Chondrocyte (in vitro differentiated cells): ENCODE results near the gene PDGFA. TPM values are rescaled to one million over a fixed set of nuclear protein-coding genes. Genes with fewer than 3 reads are reported as not detected.
"Not testable (repeated sequence)": the region's sequence is repeated elsewhere in the genome, so short reads cannot be mapped to it uniquely, and the experiment has no call there.

ENCODE experiments used
- DNase-seq: peaks from one replicate; pipeline ENCODE4 v3.0.0; 2021; ENCODE audit warnings: mixed read lengths, low spot score
- H3K27ac Mint-ChIP-seq: one replicate; pipeline ENCODE4 v1.8.0; 2021; ENCODE audit warnings: mild to moderate bottlenecking, moderate library complexity, mixed read lengths; ENCODE audit not compliant: unreplicated experiment
- H3K27me3 Mint-ChIP-seq: 2 replicates; pipeline ENCODE4 v1.8.0; 2021; ENCODE audit warnings: low read depth, mixed read lengths
- H3K36me3 Mint-ChIP-seq: 2 replicates; pipeline ENCODE4 v1.8.0; 2021; ENCODE audit warnings: low read depth, mixed read lengths
- H3K4me1 Mint-ChIP-seq: 2 replicates; pipeline ENCODE4 v1.8.0; 2021; ENCODE audit warnings: low read depth, mild to moderate bottlenecking, mixed read lengths
- H3K4me3 Mint-ChIP-seq: one replicate; pipeline ENCODE4 v1.8.0; 2021; ENCODE audit warnings: mild to moderate bottlenecking, moderate library complexity, mixed read lengths; ENCODE audit not compliant: unreplicated experiment
- H3K9me3 Mint-ChIP-seq: 2 replicates; pipeline ENCODE4 v1.8.0; 2021; ENCODE audit warnings: low read depth, mixed read lengths
- CTCF ChIP-seq: fragments of 200-600 bp; sonication (generic); IDR thresholded peaks from 2 replicates; pipeline ENCODE4 v1.5.0; 2021; ENCODE audit warnings: antibody characterized with exemption, mild to moderate bottlenecking, moderate library complexity
- total RNA-seq: library from RNA; stranded (reverse); gene quantifications from 3 replicates; pipeline ENCODE4 v1.2.1, GENCODE V29; 2021

PDGFA gene
- total RNA-seq, 1 donor from 2014 or later, result 70.6 TPM

DNA sequence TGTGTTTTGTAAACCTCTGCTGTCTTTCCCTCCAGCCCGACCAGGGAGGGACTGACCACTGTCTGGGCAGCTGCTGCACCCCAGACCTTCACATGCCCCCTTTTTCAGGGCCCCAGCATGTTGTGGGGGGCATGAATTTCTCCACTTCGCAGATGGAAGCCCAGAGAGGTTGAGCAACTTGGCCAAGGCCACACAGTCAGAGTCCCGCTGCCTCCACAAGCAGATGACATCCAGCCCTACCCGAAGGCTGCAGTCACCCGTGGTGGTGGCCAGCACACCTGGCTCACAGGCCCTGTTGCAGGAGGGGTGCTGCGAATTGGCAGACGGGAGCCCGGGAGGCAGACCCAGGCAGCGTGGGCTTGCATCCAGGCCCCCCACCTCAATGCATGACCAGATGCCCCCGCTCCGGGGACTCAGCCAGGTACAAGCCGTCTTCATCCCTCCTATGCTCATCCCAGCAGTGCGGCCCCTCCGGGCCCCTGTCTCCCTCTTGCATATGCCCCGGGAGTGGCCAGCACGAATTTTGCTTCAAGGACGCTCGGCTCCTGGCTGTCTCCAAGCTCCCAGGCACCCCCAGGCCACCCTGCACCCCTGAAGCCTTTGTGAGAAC, 36.0 kb upstream of the PDGFA start:
- Mint-ChIP-seq H3K4me1 (peaks cover 10% of the 10 kb centered on the region), H3K36me3 (no peaks in the 10 kb centered on the region), H3K27me3 (no peaks in the 10 kb centered on the region), H3K27ac (no peak overlapping the region), H3K9me3 (no peaks in the 10 kb centered on the region), H3K4me3 (no peak overlapping the region)
- no peak for TF ChIP-seq CTCF
- DNase-seq, result no peak

- no peak overlapping the region for H3K4me3 Mint-ChIP-seq
- DNase-seq, result no peak
- H3K4me1 Mint-ChIP-seq, result peaks cover 10% of the 10 kb centered on the region
- H3K9me3 Mint-ChIP-seq, result no peaks in the 10 kb centered on the region
- H3K27ac Mint-ChIP-seq, result no peak overlapping the region
- TF ChIP-seq CTCF, result no peak
- no peaks in the 10 kb centered on the region for H3K27me3 Mint-ChIP-seq
- no peaks in the 10 kb centered on the region for H3K36me3 Mint-ChIP-seq
Observed at GRCh38 chr7:553636-554111, 34.0 kb upstream of the PDGFA start.

DNA sequence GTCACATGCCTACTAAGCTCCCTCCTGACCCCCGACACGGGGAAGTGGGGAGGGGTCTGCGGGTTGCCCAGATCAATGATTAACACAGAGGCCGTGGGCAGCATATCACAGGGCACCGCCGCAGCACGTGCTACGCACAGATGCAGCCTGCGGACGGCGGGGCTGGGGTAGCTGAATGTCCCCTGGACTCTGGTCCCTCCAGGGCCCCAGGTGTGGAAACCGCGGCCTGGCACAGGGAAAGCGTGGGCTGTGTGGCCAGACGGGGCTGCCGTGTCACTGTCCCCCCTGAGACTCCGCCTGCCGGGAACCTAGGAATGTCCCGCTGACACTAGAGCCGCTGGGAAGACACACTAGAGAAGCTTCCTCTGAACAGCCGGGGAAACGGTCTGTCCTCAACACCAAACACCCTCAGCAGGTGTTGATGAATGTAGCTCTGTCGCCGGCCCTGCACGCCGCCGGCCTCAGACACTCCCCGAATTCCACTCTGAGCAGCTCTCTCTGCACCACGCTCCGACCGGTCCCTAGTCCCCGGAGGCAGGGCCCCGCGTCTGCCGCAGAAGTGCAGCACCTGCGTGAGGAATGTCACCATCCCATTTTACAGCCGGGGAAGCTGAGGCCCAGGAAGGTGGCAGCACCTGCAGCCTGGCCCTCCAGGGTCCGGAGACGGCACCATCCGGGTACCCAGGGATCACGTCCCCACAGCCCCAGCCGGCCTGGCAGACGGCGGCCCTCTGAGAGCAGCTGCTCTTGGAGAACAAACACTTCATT, 33.4 kb upstream of the PDGFA start:
- H3K27ac Mint-ChIP-seq, result no peak overlapping the region
- H3K9me3 Mint-ChIP-seq, result no peaks in the 10 kb centered on the region
- H3K36me3 Mint-ChIP-seq, result no peaks in the 10 kb centered on the region
- H3K27me3 Mint-ChIP-seq, result no peaks in the 10 kb centered on the region
- TF ChIP-seq CTCF, result no peak
- H3K4me3 Mint-ChIP-seq, result no peak overlapping the region
- peaks cover 9% of the 10 kb centered on the region for H3K4me1 Mint-ChIP-seq
- DNase-seq, result no peak

DNA sequence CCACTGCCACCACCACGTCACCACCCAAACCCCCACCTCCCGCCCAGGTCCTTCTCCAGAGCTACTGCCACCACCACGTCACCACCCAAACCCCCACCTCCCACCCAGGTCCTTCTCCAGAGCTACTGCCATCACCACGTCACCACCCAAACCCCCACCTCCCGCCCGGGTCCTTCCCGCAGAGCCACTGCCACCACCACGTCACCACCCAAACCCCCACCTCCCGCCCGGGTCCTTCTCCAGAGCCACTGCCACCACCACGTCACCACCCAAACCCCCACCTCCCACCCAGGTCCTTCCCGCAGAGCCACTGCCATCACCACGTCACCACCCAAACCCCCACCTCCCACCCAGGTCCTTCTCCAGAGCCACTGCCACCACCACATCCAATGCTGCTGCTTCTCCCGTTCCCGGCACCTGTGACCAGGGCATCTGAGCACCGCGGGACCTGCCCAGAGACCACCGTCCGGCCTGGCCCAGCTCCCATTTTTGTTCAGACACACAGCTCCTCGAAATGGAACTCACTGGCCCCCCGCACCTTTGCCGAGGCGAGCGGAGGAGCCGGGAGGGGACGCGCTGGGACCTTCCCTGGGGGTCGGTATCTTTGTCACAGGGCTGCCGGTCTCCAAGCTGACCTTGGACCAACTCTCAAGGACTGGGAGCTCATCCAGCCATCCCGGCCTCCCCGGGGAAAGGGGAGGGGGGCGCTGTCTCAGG, 32.7 kb upstream of the PDGFA start:
- peak; percentile 42 for DNase-seq
- not testable (repeated sequence) for H3K27ac Mint-ChIP-seq, H3K4me3 Mint-ChIP-seq, H3K27me3 Mint-ChIP-seq, H3K4me1 Mint-ChIP-seq, H3K36me3 Mint-ChIP-seq, H3K9me3 Mint-ChIP-seq

DNA sequence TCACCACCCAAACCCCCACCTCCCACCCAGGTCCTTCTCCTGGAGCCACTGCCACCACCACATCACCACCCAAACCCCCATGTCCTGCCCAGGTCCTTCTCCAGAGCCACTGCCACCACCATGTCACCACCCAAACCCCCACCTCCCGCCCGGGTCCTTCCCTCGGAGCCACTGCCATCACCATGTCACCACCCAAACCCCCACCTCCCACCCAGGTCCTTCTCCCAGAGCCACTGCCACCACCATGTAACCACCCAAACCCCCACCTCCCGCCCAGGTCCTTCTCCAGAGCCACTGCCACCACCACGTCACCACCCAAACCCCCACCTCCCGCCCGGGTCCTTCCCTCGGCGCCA, 31.9 kb upstream of the PDGFA start:
- H3K27me3 Mint-ChIP-seq, H3K4me3 Mint-ChIP-seq, H3K9me3 Mint-ChIP-seq, H3K36me3 Mint-ChIP-seq, H3K4me1 Mint-ChIP-seq, H3K27ac Mint-ChIP-seq: not testable (repeated sequence)
- peak; percentile 59 for DNase-seq

GRCh38 chr7:550881-551614, 31.4 kb upstream of the PDGFA start:
- no peaks in the 10 kb centered on the region for H3K9me3 Mint-ChIP-seq

More at GRCh38 chr7:550881-551614, 31.4 kb upstream of the PDGFA start:
- peaks cover 7% of the 10 kb centered on the region for H3K4me1 Mint-ChIP-seq
- H3K36me3 Mint-ChIP-seq, result no peaks in the 10 kb centered on the region
- DNase-seq, result peak; percentile 90
- no peak overlapping the region for H3K27ac Mint-ChIP-seq
- H3K27me3 Mint-ChIP-seq, result no peaks in the 10 kb centered on the region
- no peak for TF ChIP-seq CTCF
- H3K4me3 Mint-ChIP-seq, result no peak overlapping the region
